IPS DF 6.9 (cell line): ENCODE data around the gene SLC8A1.

Source experiments
- DNase-seq: peaks from one replicate; pipeline ENCODE4 v3.0.0-alpha.2; 2013; ENCODE audit warnings: low read depth, low spot score
- H3K27ac ChIP-seq: one replicate; pipeline ENCODE4 v1.5.1; 2013; ENCODE audit warnings: low read length, control low read depth
- H3K27me3 ChIP-seq: 2 replicates; pipeline ENCODE4 v1.6.1; 2013; ENCODE audit warnings: mild to moderate bottlenecking, low read length; ENCODE audit not compliant: control insufficient read depth, insufficient read depth
- H3K36me3 ChIP-seq: 2 replicates; pipeline ENCODE4 v1.6.1; 2013; ENCODE audit warnings: low read length; ENCODE audit not compliant: control insufficient read depth, insufficient read depth
- H3K4me1 ChIP-seq: 2 replicates; pipeline ENCODE4 v1.6.1; 2013; ENCODE audit warnings: low read length; ENCODE audit not compliant: control insufficient read depth, insufficient read depth
- H3K4me3 ChIP-seq: 2 replicates; pipeline ENCODE4 v1.5.1; 2013; ENCODE audit warnings: mild to moderate bottlenecking, low read length
- H3K9me3 ChIP-seq: 2 replicates; pipeline ENCODE4 v1.6.1; 2013; ENCODE audit warnings: low read length, inconsistent platforms; ENCODE audit not compliant: control insufficient read depth, insufficient read depth
- WGBS: extraction: QIAGEN DNeasy Blood & Tissue Kit; methylation state at CpG from one replicate; pipeline ENCODE4 v1.1.7; 2013; ENCODE audit warnings: mixed read lengths, missing lambda C conversion rate; ENCODE audit not compliant: insufficient read length, insufficient coverage; 5-methylcytosine and 5-hydroxymethylcytosine counted together

The SLC8A1 gene

DNA sequence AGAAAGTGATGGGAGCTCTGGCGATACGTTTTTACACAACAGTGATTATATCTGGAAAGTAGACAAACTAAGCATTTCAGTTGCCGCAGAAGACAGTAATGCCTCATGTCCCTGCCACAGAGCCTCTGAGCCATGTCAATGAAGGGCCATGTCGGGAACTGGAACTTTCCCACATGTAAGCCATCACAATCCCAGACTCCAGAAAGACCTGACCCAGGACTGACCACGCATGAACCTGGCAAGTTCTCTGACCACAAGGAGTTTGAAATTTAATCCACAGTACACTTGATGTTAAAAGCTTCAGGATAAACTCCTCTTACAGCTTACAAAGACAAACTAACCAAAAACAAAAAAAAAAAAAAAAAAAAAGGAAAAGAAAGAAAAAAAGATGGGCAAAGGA lies 267.3 kb downstream of the SLC8A1 start:
- Histone ChIP-seq H3K27me3 (no peaks in the 10 kb centered on the region), H3K4me3 (no peak overlapping the region), H3K36me3 (no peaks in the 10 kb centered on the region), H3K27ac (no peak overlapping the region), H3K4me1 (no peaks in the 10 kb centered on the region), H3K9me3 (no peaks in the 10 kb centered on the region)
- DNase-seq = no peak
- WGBS = no CpG with 5 or more reads among the region's 5 CpGs

DNA sequence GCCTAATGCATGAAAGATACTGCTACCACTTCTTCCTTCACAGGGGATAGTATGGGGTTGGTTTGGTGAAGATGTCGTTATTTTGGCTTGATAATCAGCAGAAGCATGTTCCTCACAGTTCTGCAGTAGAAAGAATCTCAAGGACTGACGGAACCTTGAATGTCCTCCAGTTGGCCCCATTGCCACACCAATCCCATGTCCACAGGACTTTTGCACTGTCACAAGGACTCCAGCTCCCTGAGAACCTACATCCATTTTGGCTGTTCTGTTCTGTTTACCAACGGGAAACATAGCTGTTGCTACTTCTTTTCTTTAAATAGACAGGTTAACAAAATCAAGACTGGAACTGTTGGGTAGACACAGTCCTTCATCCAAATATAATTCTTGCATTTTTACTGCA lies 270.0 kb downstream of the SLC8A1 start:
- H3K36me3 ChIP-seq = no peaks in the 10 kb centered on the region
- no peaks in the 10 kb centered on the region for H3K27me3 ChIP-seq
- H3K4me3 ChIP-seq = no peak overlapping the region
- no peak for DNase-seq
- no peaks in the 10 kb centered on the region for H3K4me1 ChIP-seq
- no peaks in the 10 kb centered on the region for H3K9me3 ChIP-seq
- H3K27ac ChIP-seq = no peak overlapping the region
- no CpG with 5 or more reads among the region's 3 CpGs for WGBS

DNA sequence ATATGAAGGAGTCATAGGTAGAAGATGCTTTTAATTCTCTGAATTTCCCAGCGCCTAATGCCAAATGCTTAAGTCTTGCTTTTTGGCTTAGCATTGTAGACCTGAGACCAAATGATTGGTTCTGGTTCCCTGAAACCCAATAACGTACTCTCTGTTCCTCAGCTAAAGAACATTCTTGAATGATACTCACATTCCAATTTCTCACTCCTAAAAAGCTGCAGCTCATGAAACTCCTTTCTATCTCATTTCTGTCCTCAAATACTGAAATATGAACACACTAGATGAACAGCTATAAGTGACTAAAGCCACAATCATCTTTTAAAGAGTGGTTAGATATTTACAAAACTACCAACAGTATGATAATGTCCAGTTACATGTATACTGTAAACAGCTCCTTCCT lies 272.1 kb downstream of the SLC8A1 start:
- H3K9me3 ChIP-seq = no peaks in the 10 kb centered on the region
- H3K27ac ChIP-seq = no peak overlapping the region
- H3K27me3 ChIP-seq = no peaks in the 10 kb centered on the region
- H3K4me3 ChIP-seq = no peak overlapping the region
- no peak for DNase-seq
- WGBS = no CpG with 5 or more reads among the region's 2 CpGs
- H3K36me3 ChIP-seq = no peaks in the 10 kb centered on the region
- H3K4me1 ChIP-seq = no peaks in the 10 kb centered on the region

DNA sequence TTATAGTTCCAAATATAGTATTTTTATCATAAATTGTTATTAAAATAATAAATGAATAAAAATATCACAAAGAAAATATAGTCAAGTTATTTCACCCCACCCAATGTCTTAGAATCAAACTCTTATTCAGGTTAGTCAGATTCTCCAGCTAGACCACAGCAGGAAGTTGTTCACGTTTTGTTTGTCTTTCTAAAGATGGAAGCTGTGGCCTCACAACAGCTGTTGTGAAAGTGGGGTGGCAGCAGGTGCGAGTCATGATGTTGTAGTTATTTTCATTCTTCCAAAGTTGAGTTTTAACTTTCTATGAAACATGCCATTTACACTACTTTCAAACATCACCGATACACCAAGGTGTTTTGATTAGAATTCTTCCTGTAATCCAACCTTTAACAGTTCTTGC lies 272.9 kb downstream of the SLC8A1 start:
- Histone ChIP-seq H3K9me3 (no peaks in the 10 kb centered on the region), H3K27me3 (no peaks in the 10 kb centered on the region), H3K27ac (no peak overlapping the region), H3K4me3 (no peak overlapping the region), H3K36me3 (no peaks in the 10 kb centered on the region), H3K4me1 (no peaks in the 10 kb centered on the region)
- DNase-seq = no peak
- no CpG with 5 or more reads among the region's 3 CpGs for WGBS

DNA sequence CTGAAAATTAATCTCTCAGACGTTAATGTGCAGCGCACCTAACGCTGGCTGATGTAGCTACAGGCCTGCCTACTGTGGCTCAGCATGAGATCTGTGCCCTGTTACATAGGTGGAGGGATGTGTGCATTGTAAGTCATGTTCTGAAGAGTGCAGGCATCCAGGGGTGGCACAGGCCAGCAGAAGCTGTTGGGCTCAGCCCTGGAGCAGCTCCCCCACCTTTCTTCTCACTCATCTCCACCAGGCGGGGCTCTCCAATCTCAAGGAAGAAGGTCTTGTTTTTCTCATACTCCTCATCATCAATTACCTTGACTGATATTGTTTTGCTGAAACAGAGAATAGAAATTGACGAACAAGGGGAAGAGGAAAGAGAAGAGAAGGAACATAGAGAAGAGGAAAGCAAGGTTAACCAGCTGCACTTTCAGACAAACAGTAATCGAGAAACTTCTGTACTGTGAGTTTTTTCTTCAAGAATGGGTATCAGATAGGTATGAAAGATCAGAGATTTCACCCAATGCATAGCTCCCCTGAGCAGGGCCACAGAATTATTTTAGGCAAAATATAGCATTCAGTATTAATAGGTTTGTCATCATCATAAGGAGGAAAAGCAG lies 273.6 kb downstream of the SLC8A1 start:
- Histone ChIP-seq H3K4me3 (no peak overlapping the region), H3K27ac (no peak overlapping the region), H3K9me3 (no peaks in the 10 kb centered on the region), H3K4me1 (no peaks in the 10 kb centered on the region), H3K36me3 (no peaks in the 10 kb centered on the region), H3K27me3 (no peaks in the 10 kb centered on the region)
- DNase-seq = no peak
- no CpG with 5 or more reads among the region's 6 CpGs for WGBS

DNA sequence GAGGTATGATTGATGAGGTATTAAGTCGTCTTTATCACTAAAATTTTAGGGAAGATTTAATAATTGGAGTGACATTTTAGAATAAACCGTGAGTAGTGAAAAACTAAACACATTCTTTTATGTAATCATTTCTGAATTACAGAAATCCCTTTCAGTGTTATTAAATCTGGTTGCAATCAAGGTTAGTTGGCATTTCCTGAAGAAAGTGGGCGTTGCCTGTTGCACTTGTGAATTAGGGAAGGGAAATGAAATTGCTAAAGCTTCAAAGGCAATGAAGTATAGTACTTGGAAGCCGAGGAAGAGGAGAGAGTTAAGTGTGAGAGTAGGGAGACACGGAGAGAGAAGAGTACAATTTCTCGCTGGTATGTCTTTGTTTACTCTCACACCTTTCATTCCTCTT lies 274.5 kb downstream of the SLC8A1 start:
- H3K4me3 ChIP-seq = no peak overlapping the region
- DNase-seq = no peak
- no peak overlapping the region for H3K27ac ChIP-seq
- H3K36me3 ChIP-seq = no peaks in the 10 kb centered on the region
- H3K9me3 ChIP-seq = no peaks in the 10 kb centered on the region
- H3K4me1 ChIP-seq = no peaks in the 10 kb centered on the region
- H3K27me3 ChIP-seq = no peaks in the 10 kb centered on the region
- WGBS = 100% methylated on average over 1 of the region's 6 CpGs

DNA sequence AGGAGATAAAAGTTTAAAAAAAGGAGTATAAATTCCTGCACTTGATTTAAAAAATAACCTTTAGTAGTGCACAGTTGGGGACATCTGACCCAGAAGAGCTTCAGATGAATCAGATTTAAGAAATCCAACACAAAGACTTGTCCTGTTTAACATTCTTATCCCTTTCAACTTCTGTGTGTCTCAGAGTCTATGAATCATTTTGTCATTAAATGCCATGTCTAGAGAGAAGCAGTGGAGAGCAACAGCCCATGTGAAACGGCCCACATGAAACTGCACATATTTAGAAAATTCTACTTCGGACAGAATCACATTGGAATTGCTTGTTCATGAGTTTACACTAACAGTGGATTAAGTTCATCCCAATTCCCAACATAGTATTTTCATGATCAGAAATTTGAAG lies 278.6 kb downstream of the SLC8A1 start:
- no peak for DNase-seq
- no CpG with 5 or more reads among the region's 2 CpGs for WGBS

DNA sequence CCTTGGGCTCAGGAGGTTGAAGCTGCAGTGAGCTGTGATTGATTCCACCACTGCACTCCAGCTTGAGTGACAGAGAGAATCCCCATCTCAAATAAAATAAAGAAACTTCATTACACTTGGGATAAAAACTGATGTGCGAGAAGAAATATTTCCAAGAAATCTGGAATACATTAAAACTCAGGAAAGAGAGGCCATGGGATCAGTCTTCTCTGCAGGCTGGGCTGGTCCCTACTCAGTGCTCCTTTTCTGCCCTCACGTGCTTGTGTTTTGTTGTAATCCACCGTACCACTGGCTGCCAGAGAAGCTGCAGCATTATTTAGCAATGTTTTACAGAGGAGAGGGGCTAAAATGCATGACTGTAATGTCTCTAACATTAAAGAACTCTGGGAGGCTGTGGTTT lies 282.0 kb downstream of the SLC8A1 start:
- Histone ChIP-seq H3K36me3 (no peaks in the 10 kb centered on the region), H3K9me3 (no peaks in the 10 kb centered on the region), H3K27ac (no peak overlapping the region), H3K4me3 (no peak overlapping the region), H3K27me3 (no peaks in the 10 kb centered on the region), H3K4me1 (no peaks in the 10 kb centered on the region)
- no CpG with 5 or more reads among the region's 3 CpGs for WGBS
- DNase-seq = no peak

More for the DNA sequence above, 278.6 kb downstream of the SLC8A1 start:
- Histone ChIP-seq H3K27ac (no peak overlapping the region), H3K4me1 (no peaks in the 10 kb centered on the region), H3K4me3 (no peak overlapping the region), H3K27me3 (no peaks in the 10 kb centered on the region), H3K9me3 (no peaks in the 10 kb centered on the region), H3K36me3 (no peaks in the 10 kb centered on the region)

DNA sequence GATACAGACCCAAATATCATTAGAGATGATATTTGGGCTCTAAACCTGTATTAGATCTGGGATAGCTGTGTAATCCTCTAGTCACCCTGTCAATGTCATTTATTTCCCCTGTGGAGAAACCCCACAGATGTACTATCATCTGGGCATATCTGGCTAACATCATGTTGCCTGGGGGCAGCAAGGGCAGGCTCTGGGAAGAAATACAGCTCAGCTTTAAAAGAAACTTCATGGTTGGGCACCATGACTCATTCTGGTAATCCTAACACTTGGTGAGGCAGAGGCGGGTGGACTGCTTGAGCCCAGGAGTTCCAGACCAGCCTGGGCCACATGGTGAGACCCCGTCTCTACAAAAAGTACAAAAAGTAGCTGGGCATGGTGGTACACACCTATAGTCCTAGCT lies 282.5 kb downstream of the SLC8A1 start:
- no CpG with 5 or more reads among the region's 2 CpGs for WGBS
- H3K36me3 ChIP-seq = no peaks in the 10 kb centered on the region
- H3K9me3 ChIP-seq = no peaks in the 10 kb centered on the region
- no peaks in the 10 kb centered on the region for H3K27me3 ChIP-seq
- H3K4me1 ChIP-seq = no peaks in the 10 kb centered on the region
- no peak overlapping the region for H3K4me3 ChIP-seq
- no peak overlapping the region for H3K27ac ChIP-seq
- DNase-seq = no peak

DNA sequence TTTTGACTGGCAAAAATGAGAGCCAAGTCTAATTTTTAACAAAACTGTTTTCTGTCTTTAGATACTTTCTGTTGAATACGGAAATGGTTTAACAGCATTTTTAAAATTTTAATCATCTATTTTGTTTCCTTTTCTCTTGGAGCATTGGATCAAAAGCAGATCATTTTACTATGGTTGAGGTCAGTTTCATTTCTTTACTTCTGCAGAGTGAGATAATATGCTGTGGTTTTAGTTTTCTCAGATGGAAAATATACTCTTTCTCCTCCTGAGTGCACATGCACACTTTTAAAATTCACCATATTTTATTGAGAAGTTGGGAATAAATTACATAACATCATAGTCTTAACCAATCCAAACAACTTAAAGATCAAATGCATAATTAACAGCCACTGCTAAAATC lies 283.3 kb downstream of the SLC8A1 start:
- no peak overlapping the region for H3K4me3 ChIP-seq
- WGBS = no CpG with 5 or more reads among the region's 1 CpG
- H3K9me3 ChIP-seq = no peaks in the 10 kb centered on the region
- H3K27me3 ChIP-seq = no peaks in the 10 kb centered on the region
- no peak overlapping the region for H3K27ac ChIP-seq
- no peaks in the 10 kb centered on the region; the same call in 1 of the 2 replicates for H3K4me1 ChIP-seq
- H3K36me3 ChIP-seq = no peaks in the 10 kb centered on the region
- DNase-seq = no peak

DNA sequence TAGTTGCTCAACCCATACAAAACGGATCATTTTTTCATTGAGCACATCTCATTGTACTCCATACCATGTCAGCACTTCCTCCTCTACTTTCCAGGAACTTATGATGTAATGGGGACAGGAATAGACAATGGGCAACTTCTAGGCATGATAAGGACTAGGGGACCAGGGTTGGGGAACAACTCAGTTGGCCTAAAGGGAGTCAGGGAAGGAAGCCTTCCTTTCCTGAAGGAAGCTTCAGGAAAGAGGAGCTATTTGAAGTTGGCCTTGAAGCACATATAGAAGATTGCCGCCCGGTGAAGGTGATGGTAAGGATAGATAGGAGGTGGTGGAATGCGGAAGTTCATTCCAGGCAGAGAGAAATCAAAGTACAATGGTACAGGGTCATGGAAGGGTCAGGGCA lies 283.9 kb downstream of the SLC8A1 start:
- no peaks in the 10 kb centered on the region; the same call in 1 of the 2 replicates for H3K4me1 ChIP-seq
- DNase-seq = no peak
- no peak overlapping the region for H3K27ac ChIP-seq
- no peaks in the 10 kb centered on the region for H3K36me3 ChIP-seq
- H3K9me3 ChIP-seq = no peaks in the 10 kb centered on the region
- H3K27me3 ChIP-seq = no peaks in the 10 kb centered on the region
- H3K4me3 ChIP-seq = no peak overlapping the region
- WGBS = no CpG with 5 or more reads among the region's 4 CpGs
